GM12878 (cell line): ENCODE measurements around the gene TMEM178A. TPM values are rescaled to one million over a fixed set of nuclear protein-coding genes. Genes with fewer than 3 reads are reported as not detected.

Experiments used
- ATAC-seq: fragments of 200-7000 bp; cut with Tn5 transposase; 3 replicates; pipeline ENCODE4 v1.9.1; 2020; ENCODE audit warnings: mild to moderate bottlenecking, moderate library complexity
- BruUV-seq: library from RNA; stranded (reverse); fragments of 400-500 nt; replicated peaks from 2 replicates; lab custom pipeline; 2021; lab: Mats Ljungman, UMichigan
- CTCF ChIA-PET: fragments of 300-600 bp; sonication (Branson Sonifier 250); formaldehyde crosslinking; extraction: SDS; loops from one replicate; lab custom pipeline; 2021; ENCODE audit warnings: inconsistent platforms; lab: Yijun Ruan, JAX
- POLR2A ChIA-PET: fragments of 350-600 bp; formaldehyde crosslinking; extraction: SDS; loops from one replicate; lab custom pipeline; 2021; ENCODE audit warnings: inconsistent platforms; lab: Charles Lee
- RAD21 ChIA-PET: fragments of 300-600 bp; sonication (Branson Sonifier 250); formaldehyde crosslinking; loops from one replicate; lab custom pipeline; 2023; ENCODE audit warnings: antibody characterized with exemption; ENCODE audit not compliant: unreplicated experiment; lab: Charles Lee
- SMC1A ChIA-PET: fragments of 300-600 bp; sonication (Branson Sonifier 250); formaldehyde crosslinking; loops from one replicate; lab custom pipeline; 2023; ENCODE audit not compliant: unreplicated experiment, uncharacterized antibody; lab: Charles Lee
- DNase-seq: peaks from one replicate; pipeline ENCODE4 v3.0.0-alpha.2; 2011; ENCODE audit warnings: low read depth, low spot score
- FAIRE-seq: peaks from 3 replicates; lab custom pipeline; 2011; peaks lifted over from hg19 to GRCh38; lab: Jason Lieb, UNC
- H2AFZ ChIP-seq: 2 replicates; pipeline ENCODE4 v1.6.0; 2011; ENCODE audit warnings: low read depth, low read length, control low read depth; ENCODE audit not compliant: control insufficient read depth
- H3K27ac ChIP-seq: 2 replicates; pipeline ENCODE4 v1.5.1; 2011; ENCODE audit warnings: control low read depth; ENCODE audit not compliant: control insufficient read depth, insufficient read depth
- H3K27me3 ChIP-seq, 2 experiments: replicated peaks in 1 of 2; 2 replicates each; pipeline versions ENCODE4 v1.6.0 to v1.6.1; 2011; ENCODE audit warnings: low read length in 1 of 2; ENCODE audit not compliant: control insufficient read depth in 2 of 2, insufficient read depth in 2 of 2
- H3K36me3 ChIP-seq, 2 experiments: 2 replicates each; pipeline ENCODE4 v1.5.1; 2011; ENCODE audit warnings: low read length in 1 of 2; ENCODE audit not compliant: control insufficient read depth in 2 of 2, insufficient read depth in 2 of 2
- H3K4me1 ChIP-seq: 2 replicates; pipeline ENCODE4 v1.6.1; 2011; ENCODE audit warnings: mild to moderate bottlenecking, low read length, moderate library complexity, mixed read lengths; ENCODE audit not compliant: control insufficient read depth, insufficient read depth
- H3K4me2 ChIP-seq: 2 replicates; pipeline ENCODE4 v1.6.0; 2011; ENCODE audit warnings: control low read depth; ENCODE audit not compliant: control insufficient read depth, insufficient read depth
- H3K4me3 ChIP-seq: fragments of 200-600 bp; sonication (generic); 2 replicates; pipeline ENCODE4 v1.5.1; 2016
- H3K79me2 ChIP-seq: 2 replicates; pipeline ENCODE4 v1.6.0; 2011; ENCODE audit warnings: low read length; ENCODE audit not compliant: control insufficient read depth, insufficient read depth
- H3K9ac ChIP-seq: 2 replicates; pipeline ENCODE4 v1.8.0; 2011; ENCODE audit warnings: low read length, control low read depth, mixed read lengths; ENCODE audit not compliant: control insufficient read depth, insufficient read depth
- H3K9me3 ChIP-seq: replicated peaks from 3 replicates; pipeline ENCODE4 v1.5.1; 2011; ENCODE audit warnings: mild to moderate bottlenecking, low read length; ENCODE audit not compliant: control insufficient read depth, insufficient read depth
- H4K20me1 ChIP-seq: 2 replicates; pipeline ENCODE4 v1.6.0; 2011; ENCODE audit not compliant: control insufficient read depth, insufficient read depth
- BRCA1 ChIP-seq: IDR thresholded peaks from 2 replicates; pipeline ENCODE4 v1.6.1; 2011; ENCODE audit warnings: low read depth, low read length, improper control_type of control experiment
- CBX5 ChIP-seq: sonication (generic); IDR thresholded peaks from 2 replicates; pipeline ENCODE4 v1.6.1; 2016; ENCODE audit warnings: low read depth, moderate library complexity, mild to moderate bottlenecking, inconsistent platforms
- FOS ChIP-seq: IDR thresholded peaks from 3 replicates; pipeline ENCODE4 v1.6.1; 2011; ENCODE audit warnings: borderline replicate concordance; ENCODE audit not compliant: insufficient read length; ENCODE audit errors: extremely low read depth
- GATAD2B ChIP-seq: fragments of 450-650 bp; conservative IDR thresholded peaks from 2 replicates; pipeline ENCODE4 v1.6.1; 2017; ENCODE audit warnings: low read depth, mild to moderate bottlenecking, moderate library complexity
- MYB ChIP-seq: fragments of 150-350 bp; IDR thresholded peaks from 2 replicates; pipeline ENCODE4 v1.6.1; 2014; ENCODE audit warnings: mild to moderate bottlenecking, low read depth, low read length, borderline replicate concordance
- NR2C1 ChIP-seq: fragments of 450-650 bp; IDR thresholded peaks from 2 replicates; pipeline ENCODE4 v1.6.1; 2017; ENCODE audit warnings: antibody characterized with exemption, mild to moderate bottlenecking, moderate library complexity
- SMARCA5 ChIP-seq: fragments of 450-650 bp; IDR thresholded peaks from 2 replicates; pipeline ENCODE4 v1.6.1; 2017; ENCODE audit warnings: mild to moderate bottlenecking
- TCF3 ChIP-seq: IDR thresholded peaks from 2 replicates; pipeline ENCODE4 v1.6.1; 2012; ENCODE audit warnings: low read depth, mild to moderate bottlenecking, low read length, borderline replicate concordance; ENCODE audit not compliant: insufficient read depth
- WGBS: methylation state at CpG from one replicate; pipeline ENCODE4 v1.1.6; 2016; ENCODE audit warnings: low lambda C conversion rate; ENCODE audit not compliant: insufficient replicate concordance, insufficient coverage; ENCODE audit errors: missing lambda C conversion rate; 5-methylcytosine and 5-hydroxymethylcytosine counted together
- in situ Hi-C: fragments of 300-500 bp; cut with MboI; formaldehyde crosslinking; loops from 9 replicates; pipeline ENCODE4 v1.14.3; 2018; ENCODE audit warnings: mixed read lengths
- intact Hi-C: fragments of 100-400 bp; cut with micrococcal nuclease; formaldehyde crosslinking; loops from one replicate; pipeline ENCODE4 v1.14.2; 2022; ENCODE audit not compliant: unreplicated experiment
- polyA plus RNA-seq, 11 experiments: library from polyadenylated mRNA; depleted of rRNA in 4 of 11; unstranded in 6 of 11; stranded (reverse) in 5 of 11; fragments of >200 nt; fragmentation: Nextera tagmentation in 4 of 11; fragmentation: Illumina TruSeq in 1 of 11; extraction: Ambion mirVana in 4 of 11; extraction: Trizol in 1 of 11; gene quantifications; 1 replicate in 1 of 11; 2 replicates in 10 of 11; pipeline versions ENCODE4 v1.2.1 to v1.2.3, GENCODE V29; 2011 to 2016; ENCODE audit warnings: inconsistent platforms in 2 of 11, missing spikeins in 2 of 11, low read depth in 1 of 11
- total RNA-seq, 4 experiments: library from RNA; depleted of rRNA in 3 of 4; stranded (reverse); fragments of >200 nt in 3 of 4; fragmentation: Illumina TruSeq in 1 of 4; extraction: Trizol in 1 of 4; gene quantifications; 2 replicates each; pipeline versions ENCODE4 v1.2.1 to v1.2.3, GENCODE V29; 2013 to 2021
- TF ChIP-seq, protein P1 (sequence below): fragments of 150-350 bp; IDR thresholded peaks from 2 replicates; pipeline ENCODE4 v1.6.1; 2016; ENCODE audit warnings: low read depth, low read length
- TF ChIP-seq, protein P2 (sequence below): IDR thresholded peaks from 2 replicates; pipeline ENCODE4 v1.6.1; 2012; ENCODE audit warnings: low read length, inconsistent platforms
- TF ChIP-seq, protein P3 (sequence below): IDR thresholded peaks from 2 replicates; pipeline ENCODE4 v1.6.1; 2012; ENCODE audit warnings: low read depth, low read length, improper control_type of control experiment
- TF ChIP-seq, protein P4 (sequence below): fragments of 450-650 bp; formaldehyde crosslinking; IDR thresholded peaks from 2 replicates; pipeline ENCODE4 v1.5.0; 2022; ENCODE audit warnings: mild to moderate bottlenecking, missing genetic modification characterization
- TF ChIP-seq, protein P5 (sequence below): fragments of 450-650 bp; IDR thresholded peaks from 2 replicates; pipeline ENCODE4 v1.6.1; 2017; ENCODE audit warnings: low read depth, mild to moderate bottlenecking, moderate library complexity

The TMEM178A gene
- total and polyA plus RNA-seq, 10 of the 15 experiments (the other 5 are each of a cell fraction or from before 2014, with no cell fraction given): not detected

DNA sequence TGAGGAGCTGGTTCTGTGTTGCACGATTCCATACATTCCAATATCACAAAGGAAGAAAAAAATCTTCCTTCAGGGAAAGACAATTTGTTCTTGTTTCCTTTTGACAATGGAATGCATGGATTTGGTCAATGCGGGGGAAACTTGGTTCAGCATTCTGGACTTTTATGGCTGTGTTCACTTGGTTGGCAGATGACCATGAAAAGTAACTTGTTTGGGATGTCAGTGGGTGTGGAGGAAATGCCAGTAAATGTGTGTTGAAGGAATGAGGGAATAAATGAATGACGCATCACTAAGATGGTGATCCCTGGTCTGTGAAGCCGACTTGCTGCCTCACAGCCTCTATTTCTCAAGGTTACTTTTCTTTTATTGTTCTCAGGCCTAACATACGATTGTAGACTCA lies 59.7 kb downstream of the TMEM178A start:
- Histone ChIP-seq H3K4me1 (no peaks in the 10 kb centered on the region), H3K9me3 (no peaks in the 10 kb centered on the region), H3K9ac (no peak overlapping the region), H3K27me3 (no peaks in the 10 kb centered on the region), H3K79me2 (no peaks in the 10 kb centered on the region), H3K4me3 (no peak overlapping the region), H3K36me3 (no peaks in the 10 kb centered on the region), H3K27ac (no peak overlapping the region), H3K4me2 (no peak overlapping the region), H4K20me1 (no peaks in the 10 kb centered on the region), H2AFZ (no peak overlapping the region)
- in situ Hi-C loops (loop anchor here (10.0 to 25.0 kb wide), 2 partner anchors 341 to 663 kb away; no protein-coding TSS in a partner anchor), intact Hi-C loops (no loop called here)
- ChIA-PET POLR2A (no interaction called here), RAD21 (no interaction called here), CTCF (interaction anchor here (1.2 kb wide), 1 partner anchor 316 kb away, joined by 3 read pairs; no protein-coding TSS in a partner anchor), SMC1A (interaction anchor here (2.5 kb wide), 1 partner anchor 346 kb away, joined by 10 read pairs; no protein-coding TSS in a partner anchor)
- no TSS peak for BruUV-seq
- ATAC-seq (no peak), FAIRE-seq (no peak), DNase-seq (no peak)
- 76% methylated on average over 5 of the region's 5 CpGs for WGBS
- no peak for TF ChIP-seq SMARCA5
- no peak for TF ChIP-seq BRCA1
- TF ChIP-seq, protein P1, sequence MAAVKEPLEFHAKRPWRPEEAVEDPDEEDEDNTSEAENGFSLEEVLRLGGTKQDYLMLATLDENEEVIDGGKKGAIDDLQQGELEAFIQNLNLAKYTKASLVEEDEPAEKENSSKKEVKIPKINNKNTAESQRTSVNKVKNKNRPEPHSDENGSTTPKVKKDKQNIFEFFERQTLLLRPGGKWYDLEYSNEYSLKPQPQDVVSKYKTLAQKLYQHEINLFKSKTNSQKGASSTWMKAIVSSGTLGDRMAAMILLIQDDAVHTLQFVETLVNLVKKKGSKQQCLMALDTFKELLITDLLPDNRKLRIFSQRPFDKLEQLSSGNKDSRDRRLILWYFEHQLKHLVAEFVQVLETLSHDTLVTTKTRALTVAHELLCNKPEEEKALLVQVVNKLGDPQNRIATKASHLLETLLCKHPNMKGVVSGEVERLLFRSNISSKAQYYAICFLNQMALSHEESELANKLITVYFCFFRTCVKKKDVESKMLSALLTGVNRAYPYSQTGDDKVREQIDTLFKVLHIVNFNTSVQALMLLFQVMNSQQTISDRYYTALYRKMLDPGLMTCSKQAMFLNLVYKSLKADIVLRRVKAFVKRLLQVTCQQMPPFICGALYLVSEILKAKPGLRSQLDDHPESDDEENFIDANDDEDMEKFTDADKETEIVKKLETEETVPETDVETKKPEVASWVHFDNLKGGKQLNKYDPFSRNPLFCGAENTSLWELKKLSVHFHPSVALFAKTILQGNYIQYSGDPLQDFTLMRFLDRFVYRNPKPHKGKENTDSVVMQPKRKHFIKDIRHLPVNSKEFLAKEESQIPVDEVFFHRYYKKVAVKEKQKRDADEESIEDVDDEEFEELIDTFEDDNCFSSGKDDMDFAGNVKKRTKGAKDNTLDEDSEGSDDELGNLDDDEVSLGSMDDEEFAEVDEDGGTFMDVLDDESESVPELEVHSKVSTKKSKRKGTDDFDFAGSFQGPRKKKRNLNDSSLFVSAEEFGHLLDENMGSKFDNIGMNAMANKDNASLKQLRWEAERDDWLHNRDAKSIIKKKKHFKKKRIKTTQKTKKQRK: no peak
- no peak for TF ChIP-seq NR2C1
- TF ChIP-seq, protein P2, sequence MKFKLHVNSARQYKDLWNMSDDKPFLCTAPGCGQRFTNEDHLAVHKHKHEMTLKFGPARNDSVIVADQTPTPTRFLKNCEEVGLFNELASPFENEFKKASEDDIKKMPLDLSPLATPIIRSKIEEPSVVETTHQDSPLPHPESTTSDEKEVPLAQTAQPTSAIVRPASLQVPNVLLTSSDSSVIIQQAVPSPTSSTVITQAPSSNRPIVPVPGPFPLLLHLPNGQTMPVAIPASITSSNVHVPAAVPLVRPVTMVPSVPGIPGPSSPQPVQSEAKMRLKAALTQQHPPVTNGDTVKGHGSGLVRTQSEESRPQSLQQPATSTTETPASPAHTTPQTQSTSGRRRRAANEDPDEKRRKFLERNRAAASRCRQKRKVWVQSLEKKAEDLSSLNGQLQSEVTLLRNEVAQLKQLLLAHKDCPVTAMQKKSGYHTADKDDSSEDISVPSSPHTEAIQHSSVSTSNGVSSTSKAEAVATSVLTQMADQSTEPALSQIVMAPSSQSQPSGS: no peak
- TF ChIP-seq MYB: no peak
- no peak for TF ChIP-seq FOS
- TF ChIP-seq, protein P3, sequence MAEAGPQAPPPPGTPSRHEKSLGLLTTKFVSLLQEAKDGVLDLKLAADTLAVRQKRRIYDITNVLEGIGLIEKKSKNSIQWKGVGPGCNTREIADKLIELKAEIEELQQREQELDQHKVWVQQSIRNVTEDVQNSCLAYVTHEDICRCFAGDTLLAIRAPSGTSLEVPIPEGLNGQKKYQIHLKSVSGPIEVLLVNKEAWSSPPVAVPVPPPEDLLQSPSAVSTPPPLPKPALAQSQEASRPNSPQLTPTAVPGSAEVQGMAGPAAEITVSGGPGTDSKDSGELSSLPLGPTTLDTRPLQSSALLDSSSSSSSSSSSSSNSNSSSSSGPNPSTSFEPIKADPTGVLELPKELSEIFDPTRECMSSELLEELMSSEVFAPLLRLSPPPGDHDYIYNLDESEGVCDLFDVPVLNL: no peak
- TF ChIP-seq, protein P4, sequence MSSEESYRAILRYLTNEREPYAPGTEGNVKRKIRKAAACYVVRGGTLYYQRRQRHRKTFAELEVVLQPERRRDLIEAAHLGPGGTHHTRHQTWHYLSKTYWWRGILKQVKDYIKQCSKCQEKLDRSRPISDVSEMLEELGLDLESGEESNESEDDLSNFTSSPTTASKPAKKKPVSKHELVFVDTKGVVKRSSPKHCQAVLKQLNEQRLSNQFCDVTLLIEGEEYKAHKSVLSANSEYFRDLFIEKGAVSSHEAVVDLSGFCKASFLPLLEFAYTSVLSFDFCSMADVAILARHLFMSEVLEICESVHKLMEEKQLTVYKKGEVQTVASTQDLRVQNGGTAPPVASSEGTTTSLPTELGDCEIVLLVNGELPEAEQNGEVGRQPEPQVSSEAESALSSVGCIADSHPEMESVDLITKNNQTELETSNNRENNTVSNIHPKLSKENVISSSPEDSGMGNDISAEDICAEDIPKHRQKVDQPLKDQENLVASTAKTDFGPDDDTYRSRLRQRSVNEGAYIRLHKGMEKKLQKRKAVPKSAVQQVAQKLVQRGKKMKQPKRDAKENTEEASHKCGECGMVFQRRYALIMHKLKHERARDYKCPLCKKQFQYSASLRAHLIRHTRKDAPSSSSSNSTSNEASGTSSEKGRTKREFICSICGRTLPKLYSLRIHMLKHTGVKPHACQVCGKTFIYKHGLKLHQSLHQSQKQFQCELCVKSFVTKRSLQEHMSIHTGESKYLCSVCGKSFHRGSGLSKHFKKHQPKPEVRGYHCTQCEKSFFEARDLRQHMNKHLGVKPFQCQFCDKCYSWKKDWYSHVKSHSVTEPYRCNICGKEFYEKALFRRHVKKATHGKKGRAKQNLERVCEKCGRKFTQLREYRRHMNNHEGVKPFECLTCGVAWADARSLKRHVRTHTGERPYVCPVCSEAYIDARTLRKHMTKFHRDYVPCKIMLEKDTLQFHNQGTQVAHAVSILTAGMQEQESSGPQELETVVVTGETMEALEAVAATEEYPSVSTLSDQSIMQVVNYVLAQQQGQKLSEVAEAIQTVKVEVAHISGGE (CRISPR knock-in tag): no peak
- no peak for TF ChIP-seq GATAD2B
- TF ChIP-seq TCF3: no peak
- TF ChIP-seq CBX5: no peak
- TF ChIP-seq, protein P5, sequence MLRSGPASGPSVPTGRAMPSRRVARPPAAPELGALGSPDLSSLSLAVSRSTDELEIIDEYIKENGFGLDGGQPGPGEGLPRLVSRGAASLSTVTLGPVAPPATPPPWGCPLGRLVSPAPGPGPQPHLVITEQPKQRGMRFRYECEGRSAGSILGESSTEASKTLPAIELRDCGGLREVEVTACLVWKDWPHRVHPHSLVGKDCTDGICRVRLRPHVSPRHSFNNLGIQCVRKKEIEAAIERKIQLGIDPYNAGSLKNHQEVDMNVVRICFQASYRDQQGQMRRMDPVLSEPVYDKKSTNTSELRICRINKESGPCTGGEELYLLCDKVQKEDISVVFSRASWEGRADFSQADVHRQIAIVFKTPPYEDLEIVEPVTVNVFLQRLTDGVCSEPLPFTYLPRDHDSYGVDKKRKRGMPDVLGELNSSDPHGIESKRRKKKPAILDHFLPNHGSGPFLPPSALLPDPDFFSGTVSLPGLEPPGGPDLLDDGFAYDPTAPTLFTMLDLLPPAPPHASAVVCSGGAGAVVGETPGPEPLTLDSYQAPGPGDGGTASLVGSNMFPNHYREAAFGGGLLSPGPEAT: no peak
